PC-3 (cell line): ENCODE measurements around the gene TTC7B. TPM values are rescaled to one million over a fixed set of nuclear protein-coding genes. Genes with fewer than 3 reads are reported as not detected.

ENCODE experiments used
- ATAC-seq: fragments of 200-7000 bp; cut with Tn5 transposase; 2 replicates; pipeline ENCODE4 v1.9.1; 2020; ENCODE audit warnings: mild to moderate bottlenecking, moderate library complexity
- Bru-seq: library from RNA; stranded (reverse); fragments of 400-500 nt; gene quantifications from one replicate; lab custom pipeline; 2021; lab: Mats Ljungman, UMichigan
- BruChase-seq, 2 experiments: library from RNA; stranded (reverse); fragments of 400-500 nt; gene quantifications; one replicate each; lab custom pipeline; 2021; lab: Mats Ljungman, UMichigan
- BruUV-seq: library from RNA; stranded (reverse); fragments of 400-500 nt; replicated peaks from 2 replicates; lab custom pipeline; 2021; lab: Mats Ljungman, UMichigan
- CTCF ChIA-PET: fragments of 300-600 bp; sonication (Branson Sonifier 250); formaldehyde crosslinking; loops from one replicate; lab custom pipeline; 2022; ENCODE audit warnings: antibody characterized with exemption; lab: Charles Lee
- POLR2A ChIA-PET: fragments of 300-600 bp; sonication (Branson Sonifier 250); formaldehyde crosslinking; loops from one replicate; lab custom pipeline; 2022; ENCODE audit warnings: antibody characterized with exemption; ENCODE audit not compliant: unreplicated experiment; lab: Charles Lee
- DNase-seq: peaks from one replicate; pipeline ENCODE4 v3.0.0-alpha.2; 2015
- H2AFZ ChIP-seq: fragments of 300-600 bp; sonication (generic); 2 replicates; pipeline ENCODE4 v1.6.0; 2016; ENCODE audit warnings: antibody characterized with exemption, low read length
- H3F3A ChIP-seq: fragments of 300-600 bp; sonication (generic); one replicate; pipeline ENCODE4 v1.6.0; 2017; ENCODE audit warnings: antibody characterized with exemption, low read length, control low read depth, mild to moderate bottlenecking; ENCODE audit not compliant: unreplicated experiment
- H3K27ac ChIP-seq: fragments of 300-600 bp; sonication (generic); 2 replicates; pipeline ENCODE4 v1.5.1; 2016; ENCODE audit warnings: mild to moderate bottlenecking, low read length
- H3K27me3 ChIP-seq: fragments of 300-600 bp; sonication (generic); 2 replicates; pipeline ENCODE4 v1.6.1; 2016; ENCODE audit warnings: low read length, mixed read lengths
- H3K36me3 ChIP-seq: fragments of 300-600 bp; sonication (generic); 2 replicates; pipeline ENCODE4 v1.6.1; 2016; ENCODE audit warnings: low read depth, mixed run types, low read length, mixed read lengths
- H3K4me1 ChIP-seq: fragments of 300-600 bp; sonication (generic); 2 replicates; pipeline ENCODE4 v1.5.1; 2016; ENCODE audit warnings: low read length; ENCODE audit not compliant: insufficient read depth
- H3K4me2 ChIP-seq: fragments of 300-600 bp; sonication (generic); 2 replicates; pipeline ENCODE4 v1.6.0; 2016; ENCODE audit warnings: low read length
- H3K4me3 ChIP-seq: fragments of 300-600 bp; sonication (generic); 2 replicates; pipeline ENCODE4 v1.5.1; 2016; ENCODE audit warnings: mild to moderate bottlenecking, low read length, mixed read lengths
- H3K79me2 ChIP-seq: fragments of 300-600 bp; sonication (generic); 2 replicates; pipeline ENCODE4 v1.6.1; 2017; ENCODE audit warnings: low read length, mixed read lengths
- H3K9ac ChIP-seq: fragments of 300-600 bp; sonication (generic); 2 replicates; pipeline ENCODE4 v1.6.0; 2016; ENCODE audit warnings: mild to moderate bottlenecking, low read length
- H3K9me2 ChIP-seq: fragments of 300-600 bp; sonication (generic); replicated peaks from 2 replicates; pipeline ENCODE4 v1.6.1; 2016; ENCODE audit warnings: mixed run types, low read length, mixed read lengths
- H3K9me3 ChIP-seq: fragments of 300-600 bp; sonication (generic); 2 replicates; pipeline ENCODE4 v1.6.1; 2016; ENCODE audit warnings: low read length, mixed read lengths
- H4K20me1 ChIP-seq: fragments of 300-600 bp; sonication (generic); 2 replicates; pipeline ENCODE4 v1.6.1; 2016; ENCODE audit warnings: low read length, mixed read lengths
- EZH2 ChIP-seq: fragments of 300-600 bp; sonication (generic); IDR thresholded peaks from one replicate; pipeline ENCODE4 v1.6.1; 2017; ENCODE audit warnings: antibody characterized with exemption, mild to moderate bottlenecking, low read length; ENCODE audit not compliant: unreplicated experiment
- EZH2phosphoT487 ChIP-seq: fragments of 300-600 bp; sonication (generic); IDR thresholded peaks from 2 replicates; pipeline ENCODE4 v1.6.1; 2018; ENCODE audit warnings: mild to moderate bottlenecking, antibody characterized with exemption, low read length, borderline replicate concordance
- intact Hi-C: fragments of 100-400 bp; cut with micrococcal nuclease; formaldehyde crosslinking; loops from 2 replicates; pipeline ENCODE4 v1.9.0; 2023
- long read RNA-seq: library from polyadenylated mRNA; unstranded; transcript quantifications from one replicate; pipeline ENCODE4 v2.0.0, GENCODE V29; 2021; ENCODE audit not compliant: unreplicated experiment
- total RNA-seq: library from RNA; depleted of rRNA; stranded (reverse); fragments of >200 nt; gene quantifications from 2 replicates; pipeline ENCODE4 v1.2.3, GENCODE V29; 2014; rRNA removed
- TF ChIP-seq, protein P1 (sequence below): fragments of 300-600 bp; sonication (generic); conservative IDR thresholded peaks from 2 replicates; pipeline ENCODE4 v1.5.1; 2017; ENCODE audit warnings: antibody characterized with exemption, low read depth, mild to moderate bottlenecking, low read length

Gene TTC7B, protein sequence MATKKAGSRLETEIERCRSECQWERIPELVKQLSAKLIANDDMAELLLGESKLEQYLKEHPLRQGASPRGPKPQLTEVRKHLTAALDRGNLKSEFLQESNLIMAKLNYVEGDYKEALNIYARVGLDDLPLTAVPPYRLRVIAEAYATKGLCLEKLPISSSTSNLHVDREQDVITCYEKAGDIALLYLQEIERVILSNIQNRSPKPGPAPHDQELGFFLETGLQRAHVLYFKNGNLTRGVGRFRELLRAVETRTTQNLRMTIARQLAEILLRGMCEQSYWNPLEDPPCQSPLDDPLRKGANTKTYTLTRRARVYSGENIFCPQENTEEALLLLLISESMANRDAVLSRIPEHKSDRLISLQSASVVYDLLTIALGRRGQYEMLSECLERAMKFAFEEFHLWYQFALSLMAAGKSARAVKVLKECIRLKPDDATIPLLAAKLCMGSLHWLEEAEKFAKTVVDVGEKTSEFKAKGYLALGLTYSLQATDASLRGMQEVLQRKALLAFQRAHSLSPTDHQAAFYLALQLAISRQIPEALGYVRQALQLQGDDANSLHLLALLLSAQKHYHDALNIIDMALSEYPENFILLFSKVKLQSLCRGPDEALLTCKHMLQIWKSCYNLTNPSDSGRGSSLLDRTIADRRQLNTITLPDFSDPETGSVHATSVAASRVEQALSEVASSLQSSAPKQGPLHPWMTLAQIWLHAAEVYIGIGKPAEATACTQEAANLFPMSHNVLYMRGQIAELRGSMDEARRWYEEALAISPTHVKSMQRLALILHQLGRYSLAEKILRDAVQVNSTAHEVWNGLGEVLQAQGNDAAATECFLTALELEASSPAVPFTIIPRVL
- total RNA-seq = 43.2 and 45.6 TPM in 2 replicates
- Bru-seq, nascent RNA = percentile 67 among the genes with signal in this experiment
- BruChase-seq, experiment 1, labeled RNA remaining after a 6-hour chase = percentile 57 among the genes with signal in this experiment
- BruChase-seq, experiment 2, labeled RNA remaining after a 2-hour chase = percentile 64 among the genes with signal in this experiment
- long read RNA-seq, full-length matches to known transcripts = 15 of 53 reads
- long read RNA-seq, partial matches to known transcripts = 18 of 53 reads
- long read RNA-seq, other reads (novel, unspliced or antisense) = 20 of 53 reads

DNA sequence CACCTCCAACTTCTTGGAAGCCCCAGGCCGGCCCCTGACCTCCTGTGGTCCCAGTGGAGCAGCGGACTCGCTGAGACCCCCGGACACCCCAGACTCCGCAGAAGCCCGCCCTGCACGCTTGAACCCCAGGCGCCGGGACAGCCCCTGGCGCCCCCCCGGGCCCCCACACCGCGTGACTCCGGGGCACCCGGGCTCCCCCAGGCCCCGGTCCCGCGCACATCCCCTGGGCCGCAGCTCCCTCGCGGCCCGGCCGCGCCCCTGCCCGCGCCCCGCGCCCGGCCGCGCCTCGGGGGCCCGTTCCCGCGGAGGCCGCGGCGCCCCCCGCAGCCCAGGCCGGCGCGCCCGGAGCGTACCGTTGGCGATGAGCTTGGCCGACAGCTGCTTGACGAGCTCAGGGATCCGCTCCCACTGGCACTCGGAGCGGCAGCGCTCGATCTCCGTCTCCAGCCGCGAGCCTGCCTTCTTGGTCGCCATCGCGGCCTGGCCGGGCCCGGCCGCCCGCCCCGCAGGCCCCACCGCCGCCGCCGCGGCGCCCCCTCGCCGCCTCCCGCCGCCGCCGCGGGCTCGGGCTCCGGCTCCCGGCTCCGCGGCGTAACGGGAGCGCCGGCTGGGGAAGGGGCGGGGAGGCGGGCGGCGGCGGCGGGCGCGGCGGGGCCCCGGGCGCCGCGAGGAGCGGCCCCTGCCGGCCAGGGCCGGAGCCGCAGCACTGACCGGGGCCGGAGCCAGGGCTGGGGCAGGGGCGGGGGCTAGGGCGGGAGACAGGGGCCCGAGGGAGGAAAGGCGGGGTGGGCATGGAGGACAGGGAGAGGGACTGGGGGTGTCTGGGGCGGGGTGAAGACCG is at the start of gene TTC7B:
Gene TTC7B, minus strand, starts transcription at position 609 of the 841 bp plus-strand sequence. Its CDS starts 135 bp downstream, at position 474.
- Histone ChIP-seq H3K4me3 (peak within 1 kb of the TSS; percentile 91), H3K36me3 (no peaks in the 10 kb centered on the region), H2AFZ (peak within 1 kb of the TSS; percentile 85), H3K9me2 (no peaks in the 10 kb centered on the region), H3K79me2 (peaks cover 28% of the 10 kb centered on the region), H3K4me2 (peak within 1 kb of the TSS; percentile 100), H3K9me3 (no peaks in the 10 kb centered on the region), H3K9ac (peak within 1 kb of the TSS; percentile 80), H3F3A (no peaks in the 10 kb centered on the region), H3K27ac (no peak within 1 kb of the TSS), H3K27me3 (no peaks in the 10 kb centered on the region), H3K4me1 (peaks cover 8% of the 10 kb centered on the region), H4K20me1 (no peaks in the 10 kb centered on the region)
- TF ChIP-seq EZH2phosphoT487 (no peak), EZH2 (no peak)
- TF ChIP-seq, protein P1, sequence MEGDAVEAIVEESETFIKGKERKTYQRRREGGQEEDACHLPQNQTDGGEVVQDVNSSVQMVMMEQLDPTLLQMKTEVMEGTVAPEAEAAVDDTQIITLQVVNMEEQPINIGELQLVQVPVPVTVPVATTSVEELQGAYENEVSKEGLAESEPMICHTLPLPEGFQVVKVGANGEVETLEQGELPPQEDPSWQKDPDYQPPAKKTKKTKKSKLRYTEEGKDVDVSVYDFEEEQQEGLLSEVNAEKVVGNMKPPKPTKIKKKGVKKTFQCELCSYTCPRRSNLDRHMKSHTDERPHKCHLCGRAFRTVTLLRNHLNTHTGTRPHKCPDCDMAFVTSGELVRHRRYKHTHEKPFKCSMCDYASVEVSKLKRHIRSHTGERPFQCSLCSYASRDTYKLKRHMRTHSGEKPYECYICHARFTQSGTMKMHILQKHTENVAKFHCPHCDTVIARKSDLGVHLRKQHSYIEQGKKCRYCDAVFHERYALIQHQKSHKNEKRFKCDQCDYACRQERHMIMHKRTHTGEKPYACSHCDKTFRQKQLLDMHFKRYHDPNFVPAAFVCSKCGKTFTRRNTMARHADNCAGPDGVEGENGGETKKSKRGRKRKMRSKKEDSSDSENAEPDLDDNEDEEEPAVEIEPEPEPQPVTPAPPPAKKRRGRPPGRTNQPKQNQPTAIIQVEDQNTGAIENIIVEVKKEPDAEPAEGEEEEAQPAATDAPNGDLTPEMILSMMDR = no peak
- DNase-seq (peak; percentile 50), ATAC-seq (peak; percentile 84)
- no TSS peak for BruUV-seq
- POLR2A ChIA-PET = interaction anchor here (0.5 to 0.9 kb wide), 2 partner anchors 57 to 174 kb away, joined by 15 to 16 read pairs; no protein-coding TSS in a partner anchor
- CTCF ChIA-PET = interaction anchor here (1.1 to 1.2 kb wide), 2 partner anchors 20 to 58 kb away, joined by 4 to 11 read pairs; no protein-coding TSS in a partner anchor
- intact Hi-C loops = no loop called here

DNA sequence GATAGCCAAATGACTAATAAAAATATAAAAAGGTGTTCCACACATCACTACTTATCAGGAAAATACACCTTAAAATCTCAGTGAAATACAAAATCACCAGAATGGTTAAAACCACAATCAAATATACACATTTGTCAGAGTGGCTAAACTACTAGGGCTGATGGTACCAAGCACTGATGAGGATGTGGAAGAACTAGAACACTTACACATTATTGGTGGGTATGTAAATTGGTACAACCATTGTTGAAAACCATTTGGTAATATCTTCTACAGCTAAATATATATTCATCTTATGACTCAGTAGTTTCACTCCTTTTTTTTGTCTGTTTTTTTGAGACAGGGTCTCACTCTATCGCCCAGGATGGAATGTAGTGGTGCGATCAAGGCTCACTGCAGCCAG is 48.5 kb upstream of the TTC7B start:
- Histone ChIP-seq H3K9ac (no peak overlapping the region), H3K4me3 (no peak overlapping the region), H2AFZ (no peak overlapping the region), H3K27me3 (no peaks in the 10 kb centered on the region), H4K20me1 (no peaks in the 10 kb centered on the region), H3K9me2 (no peaks in the 10 kb centered on the region), H3K36me3 (no peaks in the 10 kb centered on the region), H3K9me3 (no peaks in the 10 kb centered on the region), H3K27ac (no peak overlapping the region), H3F3A (no peaks in the 10 kb centered on the region), H3K4me1 (no peaks in the 10 kb centered on the region), H3K4me2 (no peak overlapping the region), H3K79me2 (no peaks in the 10 kb centered on the region)
- no TSS peak for BruUV-seq
- intact Hi-C loops = no loop called here
- DNase-seq = no peak
- no peak for ATAC-seq
- ChIA-PET CTCF (no interaction called here), POLR2A (no interaction called here)
- TF ChIP-seq EZH2phosphoT487 (no peak), EZH2 (no peak)
- TF ChIP-seq, protein P1 = no peak
